RKO (cell line): ENCODE results near the gene MIPEP.
"Not testable (repeated sequence)": the region's sequence is repeated elsewhere in the genome, so short reads cannot be mapped to it uniquely, and the experiment has no call there.

Experiments
- DNase-seq: peaks from one replicate; pipeline ENCODE4 v3.0.0-alpha.2; 2016; ENCODE audit warnings: low spot score

MIPEP gene

GRCh38 chr13:23776698-23777574 is 112.3 kb downstream of the MIPEP start:
- no peak for DNase-seq

- no peak for DNase-seq
Observed at GRCh38 chr13:23772717-23773116, 116.5 kb downstream of the MIPEP start.

GRCh38 chr13:23771956-23772355 is 117.2 kb downstream of the MIPEP start:
- DNase-seq = no peak

- DNase-seq = no peak
Observed at GRCh38 chr13:23771552-23771951, 117.6 kb downstream of the MIPEP start.

GRCh38 chr13:23770973-23771372 is 118.2 kb downstream of the MIPEP start:
- DNase-seq = no peak

GRCh38 chr13:23770428-23770827 is 118.8 kb downstream of the MIPEP start:
- no peak for DNase-seq

GRCh38 chr13:23769401-23769800 is 119.8 kb downstream of the MIPEP start:
- DNase-seq = no peak

GRCh38 chr13:23767838-23768237 is 121.4 kb downstream of the MIPEP start:
- no peak for DNase-seq

GRCh38 chr13:23766939-23767338 is 122.3 kb downstream of the MIPEP start:
- DNase-seq = no peak

- DNase-seq = no peak
Observed at GRCh38 chr13:23766283-23766682, 122.9 kb downstream of the MIPEP start.

- DNase-seq = no peak
Observed at GRCh38 chr13:23765531-23765930, 123.7 kb downstream of the MIPEP start.

- DNase-seq = no peak
Observed at GRCh38 chr13:23763318-23763717, 125.9 kb downstream of the MIPEP start.

GRCh38 chr13:23761760-23762159 is 127.4 kb downstream of the MIPEP start:
- not testable (repeated sequence) for DNase-seq

GRCh38 chr13:23760000-23760399 is 129.2 kb downstream of the MIPEP start:
- no peak for DNase-seq

GRCh38 chr13:23758798-23759527 is 130.2 kb downstream of the MIPEP start:
- DNase-seq = no peak

- no peak for DNase-seq
Observed at GRCh38 chr13:23754997-23755396, 134.2 kb downstream of the MIPEP start.

- no peak for DNase-seq
Observed at GRCh38 chr13:23754506-23754905, 134.7 kb downstream of the MIPEP start.

- no peak for DNase-seq
Observed at GRCh38 chr13:23753458-23753857, 135.7 kb downstream of the MIPEP start.

GRCh38 chr13:23752111-23753001 is 136.8 kb downstream of the MIPEP start:
- DNase-seq = no peak

GRCh38 chr13:23751195-23751594 is 138.0 kb downstream of the MIPEP start:
- DNase-seq = no peak

GRCh38 chr13:23750383-23751121 is 138.6 kb downstream of the MIPEP start:
- peak; percentile 3 for DNase-seq
